Stomach (tissue), 4 donors: ENCODE measurements around the gene MFSD6.

Source experiments
- CTCF ChIP-seq, 7 experiments: fragments of 450-650 bp in 4 of 7; fragments of 200-600 bp in 3 of 7; sonication (generic) in 3 of 7; IDR thresholded peaks; one replicate each; pipeline ENCODE4 v1.5.1; 2016 to 2019; ENCODE audit warnings: antibody characterized with exemption in 7 of 7, control low read depth in 2 of 7, mild to moderate bottlenecking in 1 of 7
- EP300 ChIP-seq: sonication (generic); formaldehyde crosslinking; IDR thresholded peaks from one replicate; pipeline ENCODE4 v1.6.1; 2017; ENCODE audit warnings: antibody characterized with exemption
- POLR2AphosphoS5 ChIP-seq, 3 donors: sonication (generic); formaldehyde crosslinking; IDR thresholded peaks; one replicate each; pipeline ENCODE4 v1.6.1; 2016; ENCODE audit warnings: antibody characterized with exemption in 3 of 3

GRCh38 chr2:190462611-190463010 is 54.5 kb downstream of the MFSD6 start:
- TF ChIP-seq POLR2AphosphoS5 (IDR thresholded peaks at IDR 0.05) (no peak), CTCF (IDR thresholded peaks at IDR 0.05) (no peak), EP300 (no peak)
